Activated T-cell treated with anti-CD3 and anti-CD28 coated beads for 48 hours (primary cell): ENCODE data around the gene CHMP1A.
A peak's percentile ranks its signal among the peaks of the same experiment; 100 is the strongest.
"Not testable (repeated sequence)": the region's sequence is repeated elsewhere in the genome, so short reads cannot be mapped to it uniquely, and the experiment has no call there.

Experiments used
- DNase-seq: peaks from one replicate; pipeline ENCODE4 v3.0.0-alpha.2; 2020; ENCODE audit warnings: low read depth

Gene CHMP1A

DNA sequence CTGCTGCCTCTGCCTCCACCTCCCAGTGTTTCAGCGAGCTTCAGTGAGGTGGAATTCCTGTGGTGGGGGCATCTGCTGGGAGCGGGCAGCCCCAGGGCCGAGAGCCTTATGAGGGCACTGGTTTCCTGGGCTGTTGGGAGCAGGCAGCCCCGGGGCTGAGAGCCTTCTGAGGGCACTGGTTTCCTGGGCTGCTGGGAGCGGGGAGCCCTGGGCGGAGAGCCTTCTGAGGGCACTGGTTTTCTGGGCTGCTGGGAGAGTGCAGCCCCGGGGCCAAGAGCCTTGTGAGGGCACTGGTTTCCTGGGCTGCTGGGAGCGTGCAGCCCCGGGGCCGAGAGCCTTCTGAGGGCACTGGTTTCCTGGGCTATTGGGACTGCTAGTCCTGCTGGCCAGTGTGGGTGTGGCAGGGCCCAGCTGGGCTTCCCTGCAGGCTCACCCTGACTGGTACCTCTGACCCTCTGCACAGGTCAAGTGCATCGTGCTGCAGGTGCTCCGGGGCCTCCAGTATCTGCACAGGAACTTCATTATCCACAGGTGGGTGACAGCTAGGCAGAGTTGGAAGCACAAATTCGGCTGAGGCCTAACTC is 34.6 kb upstream of the CHMP1A start:
- DNase-seq = no peak

DNA sequence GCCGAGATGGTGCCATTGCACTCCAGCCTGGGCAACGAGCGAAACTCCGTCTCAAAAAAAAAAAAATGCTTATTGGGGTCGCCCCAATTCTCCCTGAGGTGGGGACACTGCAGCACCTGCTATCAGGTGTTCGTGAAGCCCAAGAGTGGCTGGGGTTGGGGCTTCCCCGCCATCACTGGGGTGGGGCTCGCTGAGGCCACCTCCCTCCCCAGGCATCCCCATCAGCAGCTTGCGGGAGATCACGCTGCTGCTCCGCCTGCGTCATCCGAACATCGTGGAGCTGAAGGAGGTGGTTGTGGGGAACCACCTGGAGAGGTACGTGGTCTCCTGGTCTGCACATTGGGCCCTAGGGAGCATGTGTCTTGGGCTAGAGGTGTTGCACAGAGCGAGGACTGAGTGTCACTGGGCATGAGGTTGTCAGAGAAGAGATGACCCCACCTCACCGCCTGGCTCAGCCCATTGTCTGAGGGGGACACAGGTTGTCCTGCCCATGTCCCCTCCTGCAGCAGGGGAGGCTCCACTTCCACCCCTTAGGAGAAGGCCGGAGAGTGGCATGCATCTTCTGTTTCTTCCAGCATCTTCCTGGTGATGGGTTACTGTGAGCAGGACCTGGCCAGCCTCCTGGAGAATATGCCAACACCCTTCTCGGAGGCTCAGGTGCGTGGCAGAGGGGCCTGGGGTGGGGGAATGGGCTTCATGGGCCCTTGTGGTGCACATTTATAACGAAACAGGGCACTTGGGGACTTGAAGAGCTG is 33.9 kb upstream of the CHMP1A start:
- DNase-seq = no peak

DNA sequence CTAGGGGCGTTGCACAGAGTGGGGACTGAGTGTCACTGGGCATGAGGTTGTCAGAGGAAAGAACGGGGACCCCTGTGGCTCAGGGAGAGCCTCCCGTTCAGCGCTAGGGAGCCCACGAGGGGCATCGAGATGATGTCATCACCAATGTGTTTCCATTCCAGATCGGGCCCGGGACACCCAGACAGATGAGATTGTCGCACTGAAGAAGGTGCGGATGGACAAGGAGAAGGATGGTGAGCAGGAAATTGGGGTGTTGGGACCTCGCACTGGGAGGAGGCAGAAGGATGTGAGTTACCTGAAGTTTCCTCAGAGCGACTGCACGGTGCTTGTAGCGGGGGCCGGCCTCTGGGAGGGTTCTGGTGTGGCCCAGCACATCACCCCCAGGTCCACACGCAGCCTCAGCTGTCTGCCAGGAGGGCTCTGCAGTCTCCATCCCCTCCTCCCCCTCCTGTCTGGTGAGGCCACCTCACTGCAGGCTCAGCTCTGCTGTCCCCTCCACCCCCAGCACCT is 32.9 kb upstream of the CHMP1A start:
- no peak for DNase-seq

DNA sequence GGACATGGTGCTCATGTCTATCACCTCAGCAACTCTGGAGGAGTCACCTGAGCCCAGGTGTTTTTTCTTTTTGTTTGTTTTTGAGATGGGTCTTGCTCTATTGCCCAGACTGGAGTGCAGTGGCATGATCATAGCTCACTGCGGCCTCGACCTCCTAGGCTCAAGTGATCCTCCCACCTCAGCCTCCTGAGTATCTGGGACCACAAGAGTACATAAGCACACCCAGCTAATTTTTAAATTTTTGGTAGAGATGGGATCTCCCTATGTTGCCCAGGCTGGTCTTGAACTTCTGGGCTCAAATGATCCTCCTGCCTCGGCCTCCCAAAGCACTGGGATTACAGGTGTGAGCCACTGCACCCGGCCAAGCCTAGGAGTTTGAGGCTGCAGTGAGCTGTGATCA is 32.1 kb upstream of the CHMP1A start:
- DNase-seq = not testable (repeated sequence)

DNA sequence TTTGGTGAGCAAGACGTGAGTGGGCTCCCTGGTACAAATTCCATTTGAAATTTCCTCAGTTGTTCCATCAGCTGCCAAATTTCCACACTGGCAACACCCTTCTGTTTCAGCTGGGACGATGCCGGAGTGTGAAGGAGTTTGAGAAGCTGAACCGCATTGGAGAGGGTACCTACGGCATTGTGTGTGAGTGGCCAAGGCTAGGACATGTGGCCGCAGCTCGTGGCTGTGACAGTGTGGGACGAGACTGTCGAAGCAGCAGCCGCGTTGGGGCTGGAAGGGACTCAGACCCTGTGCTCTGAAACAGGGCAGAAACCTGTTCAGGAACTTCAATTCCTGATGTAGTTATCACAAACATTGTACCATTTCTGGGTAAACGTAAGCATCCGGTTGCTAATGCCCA is 31.6 kb upstream of the CHMP1A start:
- DNase-seq = no peak

DNA sequence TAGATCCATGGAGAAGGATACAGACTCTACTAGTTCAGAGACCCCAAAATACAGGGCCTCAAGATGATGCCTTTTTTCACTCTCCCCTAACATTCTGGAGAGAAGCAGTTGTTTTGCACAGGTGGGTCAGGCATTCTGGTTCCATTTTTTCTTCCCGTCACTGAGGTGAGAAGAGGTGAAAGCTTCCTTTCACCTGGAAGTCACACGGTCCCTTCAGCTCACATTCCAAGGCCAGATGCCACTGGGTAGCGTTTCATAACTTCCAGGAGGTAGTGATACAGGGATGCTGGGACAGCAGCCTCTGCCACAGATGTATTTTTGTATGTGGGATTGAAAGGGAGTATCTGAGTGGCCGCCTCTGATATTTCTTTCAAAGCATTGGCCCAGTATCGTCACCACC is 30.9 kb upstream of the CHMP1A start:
- DNase-seq = no peak

DNA sequence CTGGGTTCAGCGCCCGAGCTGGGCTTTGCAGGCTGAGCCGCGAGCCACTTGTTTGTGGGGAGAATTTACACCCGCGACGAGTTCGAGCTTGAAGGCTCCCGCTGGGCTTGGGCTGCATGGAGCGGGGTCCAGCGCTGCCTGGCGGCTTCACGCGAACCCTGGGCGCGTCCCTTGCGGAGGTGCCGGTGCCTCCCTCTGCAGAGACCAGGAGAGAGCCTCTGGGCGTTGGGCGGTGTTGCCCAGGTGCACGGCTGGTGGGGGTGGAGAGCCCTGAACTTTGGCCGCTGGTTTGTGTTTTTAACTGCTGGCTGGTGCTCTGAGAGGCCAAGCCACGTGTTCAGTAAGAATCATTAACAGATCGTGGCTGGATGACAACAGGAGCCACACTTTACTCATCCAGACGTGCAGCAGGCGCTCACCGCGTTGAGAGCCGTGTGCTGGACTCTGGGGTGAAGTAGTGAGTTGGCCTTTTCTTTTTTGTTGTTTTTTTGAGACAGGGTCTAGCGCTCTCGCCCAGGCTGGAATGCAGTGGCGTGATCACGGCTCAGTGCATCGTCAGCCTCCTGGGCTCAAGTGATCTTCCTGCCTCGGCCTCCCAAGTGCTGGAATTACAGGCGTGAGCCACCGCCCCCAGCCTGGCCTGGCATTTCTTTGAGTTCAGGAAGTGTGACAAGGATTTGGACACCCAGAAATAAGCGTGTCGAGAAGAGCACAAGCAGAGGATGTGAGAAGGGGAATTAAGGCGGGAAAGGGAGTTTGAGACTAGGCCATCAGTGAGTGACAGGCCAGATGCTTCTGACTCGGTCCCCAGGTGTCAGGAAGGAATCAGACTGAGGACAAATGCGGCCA is 29.8 kb upstream of the CHMP1A start:
- DNase-seq = no peak

DNA sequence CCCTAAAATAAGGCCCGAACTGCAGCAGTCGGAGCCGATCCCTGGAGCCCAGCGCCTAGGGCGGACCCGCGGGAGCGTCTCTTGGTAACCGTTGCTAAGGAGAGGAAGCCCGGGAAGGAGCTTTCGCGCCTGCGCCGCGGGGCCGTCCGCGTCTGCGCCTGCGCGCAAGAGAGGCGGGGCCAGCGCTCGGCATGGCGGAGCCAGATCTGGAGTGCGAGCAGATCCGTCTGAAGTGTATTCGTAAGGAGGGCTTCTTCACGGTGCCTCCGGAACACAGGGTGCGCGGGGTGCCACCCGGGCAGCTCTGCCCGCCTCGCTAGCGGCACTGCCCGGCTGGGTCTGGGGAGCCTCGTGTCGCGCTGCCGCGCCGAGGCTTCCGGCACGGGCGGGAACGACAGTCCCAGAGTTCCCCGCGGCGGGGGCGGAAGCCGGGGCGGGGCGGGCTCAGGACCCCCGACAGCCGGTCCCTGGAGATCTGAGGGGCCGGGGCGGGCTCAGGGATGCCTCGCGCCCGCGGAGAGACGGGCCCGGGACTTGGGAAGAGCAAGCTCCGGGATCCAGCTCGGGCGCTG is 29.1 kb upstream of the CHMP1A start, which contains the start of gene CDK10:
TSS of gene CDK10 (plus strand) at position 170 of the 572 bp plus-strand sequence. CDS start at position 192, 22 bp downstream.
- DNase-seq = peak; percentile 93

DNA sequence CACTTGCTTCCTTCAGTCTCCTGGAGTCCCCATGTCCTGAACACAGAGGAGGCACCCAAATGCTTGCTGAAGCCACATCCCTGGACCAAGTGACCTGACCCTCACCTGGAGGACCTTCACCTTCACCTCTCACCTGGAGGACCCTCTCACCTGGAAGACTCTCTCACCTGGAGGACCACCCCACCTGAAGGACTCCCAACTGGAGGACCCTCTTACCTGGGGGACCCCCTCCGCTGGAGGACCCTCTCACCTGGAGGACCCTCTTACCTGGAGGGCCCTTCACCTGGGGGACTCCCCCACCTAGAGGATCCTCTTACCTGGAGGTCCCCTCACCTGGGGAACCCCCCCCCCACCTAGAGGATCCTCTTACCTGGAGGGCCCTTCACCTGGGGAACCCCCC is 28.4 kb upstream of the CHMP1A start:
- no peak for DNase-seq

DNA sequence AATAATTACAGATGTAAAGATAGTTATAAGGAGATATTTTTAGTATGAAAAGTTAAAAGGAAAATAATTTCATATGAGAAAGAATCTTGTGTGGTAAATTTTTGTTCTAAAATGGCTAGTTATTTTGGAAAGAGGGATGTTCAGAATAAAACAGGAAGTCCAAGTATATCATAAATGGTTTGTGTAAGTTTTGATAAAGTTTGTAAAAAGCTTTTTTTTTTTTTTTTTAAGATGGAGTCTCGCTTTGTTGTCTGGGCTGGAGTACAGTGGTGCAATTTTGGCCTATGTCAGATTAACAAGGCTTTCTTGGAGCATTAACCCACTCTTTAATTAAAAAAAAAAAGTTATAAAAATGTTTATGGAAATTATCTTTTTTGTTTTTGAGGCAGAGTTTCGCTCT is 20.8 kb upstream of the CHMP1A start:
- DNase-seq = no peak

DNA sequence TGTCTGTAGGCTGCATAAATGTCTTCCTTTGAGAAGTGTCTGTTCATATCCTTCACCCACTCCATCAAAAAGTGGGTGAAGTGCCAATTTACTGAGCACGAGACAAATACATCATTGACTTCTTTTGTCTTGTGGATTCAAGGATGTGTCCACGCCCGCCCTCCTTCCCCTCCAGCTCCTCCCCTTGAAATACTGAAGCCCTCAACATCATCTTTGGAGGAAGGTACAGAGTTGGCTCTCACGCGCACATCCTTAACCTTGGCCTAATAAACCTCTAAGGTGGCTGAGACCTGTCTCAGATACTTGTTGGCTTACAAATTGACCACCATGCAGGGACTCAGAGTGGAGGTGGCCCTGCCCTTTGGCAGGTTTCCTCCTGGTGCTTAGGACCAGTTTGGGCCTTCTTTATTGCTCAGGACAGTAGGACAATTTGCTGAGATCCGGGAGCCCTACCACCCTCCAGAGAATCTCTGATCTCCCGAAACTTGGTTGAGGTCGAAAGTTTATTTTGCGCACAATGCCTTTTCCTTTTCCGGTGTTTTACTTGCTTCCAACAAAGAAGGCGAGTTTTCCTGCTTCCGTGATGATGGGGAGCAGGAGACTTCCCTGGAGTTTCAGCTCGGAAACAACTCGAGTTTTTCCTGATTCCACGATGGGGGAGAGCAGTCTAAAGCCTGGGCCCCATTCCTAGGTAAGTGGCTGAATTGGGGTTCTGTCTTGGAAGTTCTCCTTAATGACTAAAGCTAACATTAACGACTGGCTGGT is 14.9 kb upstream of the CHMP1A start:
- no peak for DNase-seq

DNA sequence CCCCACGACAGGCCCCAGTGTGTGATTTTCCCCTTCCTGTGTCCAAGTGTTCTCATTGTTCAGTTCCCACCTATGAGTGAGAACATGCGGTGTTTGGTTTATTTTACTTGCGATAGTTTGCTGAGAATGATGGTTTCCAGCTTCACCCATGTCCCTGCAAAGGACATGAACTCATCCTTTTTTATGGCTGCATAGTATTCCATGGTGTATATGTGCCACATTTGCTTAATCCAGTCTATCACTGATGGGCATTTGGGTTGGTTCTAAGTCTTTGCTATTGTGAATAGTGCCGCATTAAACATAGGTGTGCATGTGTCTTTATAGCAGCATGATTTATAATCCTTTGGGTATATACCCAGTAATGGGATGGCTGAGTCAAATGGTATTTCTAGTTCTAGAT is 14.1 kb upstream of the CHMP1A start:
- DNase-seq = not testable (repeated sequence)

DNA sequence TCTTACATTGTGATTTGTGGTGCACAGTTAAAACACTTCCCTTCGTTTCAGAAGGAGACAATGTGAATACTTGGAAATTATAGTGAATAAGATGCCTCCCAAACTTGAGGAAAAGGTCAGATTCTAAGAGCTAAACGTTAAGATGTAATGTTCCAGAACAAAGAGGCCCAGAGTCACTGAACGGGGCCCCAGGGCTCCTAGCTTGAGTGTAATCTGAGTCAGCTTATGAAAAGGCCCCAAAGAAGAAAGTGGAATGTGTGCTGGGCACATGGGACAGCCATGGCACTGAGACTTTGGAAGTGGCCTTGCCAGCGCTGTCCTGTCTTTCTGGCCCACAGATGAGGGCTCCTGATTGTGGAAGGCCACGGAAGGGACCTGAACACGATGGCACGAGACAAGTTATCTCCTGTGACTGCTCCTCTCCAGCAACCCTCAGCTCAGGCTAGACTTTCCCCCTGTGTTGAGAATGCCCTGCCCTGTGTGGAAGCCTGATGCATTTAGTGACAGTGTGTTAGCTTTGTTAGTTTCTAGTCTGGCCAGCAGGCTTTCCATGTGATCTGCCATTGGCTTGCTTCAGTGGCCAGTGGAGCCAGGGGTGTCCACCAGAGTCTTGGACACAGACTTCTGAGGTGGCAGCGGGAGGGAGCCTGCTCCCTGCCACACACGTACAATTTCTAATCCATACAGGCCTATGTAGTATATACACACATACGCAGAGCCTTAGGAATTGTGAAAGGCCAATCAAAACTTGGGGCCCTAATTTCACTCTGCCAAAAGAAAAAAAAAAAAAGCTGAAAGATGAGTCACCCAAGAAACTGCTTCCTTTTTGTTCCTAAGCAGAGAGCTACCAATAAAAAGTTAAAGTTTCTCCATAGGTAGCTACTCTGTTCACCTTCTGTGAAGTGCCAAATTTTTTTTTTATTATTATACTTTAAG is 13.3 kb upstream of the CHMP1A start:
- no peak for DNase-seq

DNA sequence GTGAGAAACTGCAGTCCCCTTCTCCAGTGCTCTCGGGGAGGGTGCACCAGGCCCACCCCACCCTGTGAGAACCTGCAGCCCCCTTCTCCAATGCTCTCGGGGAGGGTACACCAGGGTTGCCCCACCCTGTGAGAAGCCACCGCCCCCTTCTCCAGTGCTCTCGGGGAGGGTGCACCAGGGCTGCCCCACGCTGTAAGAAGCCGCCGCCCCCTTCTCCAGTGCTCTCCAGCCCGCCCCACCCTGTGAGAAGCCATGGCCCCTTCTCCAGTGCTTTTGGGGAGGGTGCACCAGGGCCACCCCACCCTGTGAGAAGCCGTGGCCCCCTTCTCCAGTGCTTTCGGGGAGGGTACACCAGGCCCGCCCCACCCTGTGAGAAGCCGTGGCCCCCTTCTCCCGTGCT is 12.2 kb upstream of the CHMP1A start:
- no peak for DNase-seq

DNA sequence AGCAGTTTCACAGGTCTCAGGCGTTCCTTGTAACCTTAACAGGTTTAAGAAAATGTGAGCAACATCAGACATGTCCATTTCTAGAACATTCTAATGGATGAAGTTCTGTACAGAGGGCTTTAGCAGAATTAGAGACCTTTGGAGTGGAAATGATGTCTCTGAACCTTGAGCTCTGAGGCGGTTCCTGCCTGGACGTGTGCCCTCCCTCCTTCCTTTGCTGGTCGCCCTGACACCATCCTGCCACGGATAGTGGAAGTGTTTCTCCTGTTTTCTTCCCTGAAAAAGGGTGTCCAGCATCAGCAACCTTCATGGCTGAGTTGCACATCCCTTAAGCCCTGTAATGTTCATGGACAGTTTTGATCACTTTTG is 11.3 kb upstream of the CHMP1A start:
- DNase-seq = no peak

DNA sequence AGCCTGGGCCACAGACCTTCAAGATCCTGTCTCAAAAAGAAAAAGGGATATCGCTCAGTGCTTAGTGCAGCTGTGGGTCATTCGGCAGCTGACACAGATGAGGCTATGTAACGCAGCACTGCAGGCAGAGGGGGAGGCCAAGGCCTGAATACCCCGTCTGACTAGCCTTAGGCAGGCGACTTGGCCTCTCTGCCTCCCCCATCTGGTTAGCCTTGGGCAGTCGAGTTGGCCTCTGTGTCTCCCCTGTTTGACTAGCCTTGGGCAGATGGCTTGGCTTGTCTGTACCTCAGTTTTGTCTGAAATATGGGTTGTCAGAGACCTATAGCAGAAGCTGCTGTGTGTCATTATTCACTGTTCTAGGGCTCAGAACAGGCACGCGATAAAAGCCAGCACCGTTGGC is 10.1 kb upstream of the CHMP1A start:
- DNase-seq = no peak

DNA sequence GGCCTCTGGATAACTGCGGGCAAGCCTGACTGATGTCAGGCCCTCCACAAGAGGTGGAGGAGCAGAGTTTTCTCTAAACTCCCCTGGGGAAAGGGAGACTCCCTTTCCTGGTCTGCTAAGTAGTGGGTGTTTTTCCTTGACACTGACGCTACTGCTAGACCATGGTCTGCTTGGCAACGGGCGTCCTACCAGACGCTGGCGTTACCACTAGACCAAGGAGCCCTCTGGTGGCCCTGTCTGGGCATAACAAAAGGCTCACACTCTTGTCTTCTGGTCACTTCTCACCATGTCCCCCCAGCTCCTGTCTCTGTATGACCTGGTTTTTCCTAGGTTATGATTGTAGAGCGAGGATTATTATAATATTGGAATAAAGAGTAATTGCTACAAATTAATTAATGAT is 9.5 kb upstream of the CHMP1A start:
- DNase-seq = not testable (repeated sequence)

DNA sequence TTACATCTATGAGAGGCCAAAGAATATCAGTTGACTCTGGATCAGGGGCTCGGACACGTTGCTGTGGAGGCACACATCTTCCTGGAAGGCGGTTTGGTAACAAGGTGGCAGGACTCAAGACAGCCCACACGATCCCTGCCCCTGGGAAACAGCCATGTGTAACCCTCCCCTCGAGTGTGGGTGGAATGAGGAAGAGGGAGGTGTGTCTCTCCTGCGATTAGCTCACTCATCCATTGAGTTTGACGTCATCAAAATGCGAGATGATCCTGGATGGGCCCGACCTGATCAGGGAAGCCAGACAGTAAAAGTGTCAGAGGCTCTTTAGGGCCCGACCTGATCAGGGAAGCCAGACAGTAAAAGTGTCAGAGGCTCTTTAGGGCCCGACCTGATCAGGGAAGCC is 6.7 kb upstream of the CHMP1A start:
- not testable (repeated sequence) for DNase-seq

DNA sequence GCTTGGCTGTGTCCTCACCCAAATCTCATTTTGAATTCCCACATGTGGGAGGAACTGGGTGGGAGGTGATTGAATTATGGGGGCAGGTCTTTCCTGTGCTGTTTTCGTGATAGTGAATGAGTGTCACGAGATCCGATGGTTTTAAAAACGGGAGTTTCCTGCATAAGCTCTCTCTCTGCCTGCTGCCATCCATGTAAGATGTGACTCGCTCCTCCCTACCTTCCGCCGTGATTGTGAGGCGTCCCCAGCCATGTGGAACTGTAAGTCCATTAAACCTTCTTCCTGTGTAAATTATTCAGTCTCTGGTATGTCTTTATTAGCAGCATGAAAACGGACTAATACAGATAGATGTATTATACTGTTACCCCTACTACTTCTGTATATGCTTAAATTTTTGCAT is 3.7 kb upstream of the CHMP1A start:
- DNase-seq = no peak

DNA sequence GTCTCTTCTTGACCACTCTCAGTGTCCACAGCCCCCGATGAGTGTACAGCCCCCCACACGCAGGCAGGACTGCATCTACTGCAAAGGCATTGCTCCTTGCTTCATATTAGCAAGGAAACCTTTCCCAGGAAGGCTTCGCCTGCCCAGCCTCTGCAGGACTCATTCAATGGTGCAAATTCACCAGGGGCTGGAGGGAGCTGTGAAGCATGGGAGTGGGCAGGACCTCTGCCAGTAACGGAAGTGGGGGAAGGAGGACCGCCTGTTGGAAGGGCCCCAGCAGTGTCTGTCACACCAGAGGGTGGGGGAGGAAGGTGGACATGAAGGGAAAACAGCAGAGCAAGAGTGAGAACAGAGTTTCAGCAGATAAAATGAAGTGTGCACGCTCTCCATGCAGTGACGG is 2.6 kb upstream of the CHMP1A start:
- no peak for DNase-seq
